Glutamatergic neuron (in vitro differentiated cells): ENCODE data around the gene PRMT7. TPM values are rescaled to one million over a fixed set of nuclear protein-coding genes. Genes with fewer than 3 reads are reported as not detected.

Experiments used
- DNase-seq: peaks from one replicate; pipeline ENCODE4 v3.0.0; 2022
- H3K27ac Mint-ChIP-seq: one replicate; pipeline ENCODE4 v1.8.0; 2020; ENCODE audit warnings: mild to moderate bottlenecking, mixed read lengths, inconsistent platforms; ENCODE audit not compliant: unreplicated experiment
- H3K27me3 Mint-ChIP-seq: one replicate; pipeline ENCODE4 v1.8.0; 2020; ENCODE audit warnings: mild to moderate bottlenecking, moderate library complexity, mixed read lengths, inconsistent platforms; ENCODE audit not compliant: unreplicated experiment
- H3K36me3 Mint-ChIP-seq: one replicate; pipeline ENCODE4 v1.8.0; 2020; ENCODE audit warnings: mild to moderate bottlenecking, mixed read lengths, inconsistent platforms; ENCODE audit not compliant: unreplicated experiment
- H3K4me1 Mint-ChIP-seq: one replicate; pipeline ENCODE4 v1.8.0; 2020; ENCODE audit warnings: mild to moderate bottlenecking, low read depth, mixed read lengths, inconsistent platforms; ENCODE audit not compliant: unreplicated experiment
- H3K4me3 Mint-ChIP-seq: one replicate; pipeline ENCODE4 v1.8.0; 2020; ENCODE audit warnings: mild to moderate bottlenecking, mixed read lengths, inconsistent platforms; ENCODE audit not compliant: unreplicated experiment
- H3K9me3 Mint-ChIP-seq: one replicate; pipeline ENCODE4 v1.8.0; 2020; ENCODE audit warnings: mild to moderate bottlenecking, moderate library complexity, mixed read lengths, inconsistent platforms; ENCODE audit not compliant: unreplicated experiment
- CTCF ChIP-seq: fragments of 200-600 bp; sonication (generic); IDR thresholded peaks from one replicate; pipeline ENCODE4 v1.5.0; 2021; ENCODE audit not compliant: partially characterized antibody, unreplicated experiment
- total RNA-seq: library from RNA; stranded (reverse); fragmentation: NEBNext Ultra II Directional; extraction: Animal tissue kit (Norgen Biotek cat#: 25700); gene quantifications from one replicate; pipeline ENCODE4 v1.2.1, GENCODE V29; 2021; ENCODE audit not compliant: unreplicated experiment

The PRMT7 gene
- total RNA-seq, 1 donor from 2014 or later, result 62.7 TPM

- DNase-seq, result no peak
- Mint-ChIP-seq H3K4me3 (no peak overlapping the region), H3K27me3 (peaks cover 7% of the 10 kb centered on the region), H3K36me3 (no peaks in the 10 kb centered on the region), H3K4me1 (peaks cover 12% of the 10 kb centered on the region), H3K27ac (no peak overlapping the region), H3K9me3 (peaks cover 2% of the 10 kb centered on the region)
- TF ChIP-seq CTCF, result no peak
Measured at GRCh38 chr16:68354816-68355215, 44.0 kb downstream of the PRMT7 start.

GRCh38 chr16:68355447-68356248, 44.8 kb downstream of the PRMT7 start:
- H3K36me3 Mint-ChIP-seq, result no peaks in the 10 kb centered on the region
- H3K4me1 Mint-ChIP-seq, result peaks cover 15% of the 10 kb centered on the region
- peaks cover 4% of the 10 kb centered on the region for H3K9me3 Mint-ChIP-seq
- TF ChIP-seq CTCF, result no peak
- no peak overlapping the region for H3K4me3 Mint-ChIP-seq
- H3K27ac Mint-ChIP-seq, result no peak overlapping the region
- peaks cover 11% of the 10 kb centered on the region for H3K27me3 Mint-ChIP-seq
- peak; percentile 51 for DNase-seq

- no peak overlapping the region for H3K4me3 Mint-ChIP-seq
- H3K4me1 Mint-ChIP-seq, result peaks cover 15% of the 10 kb centered on the region
- H3K36me3 Mint-ChIP-seq, result no peaks in the 10 kb centered on the region
- H3K9me3 Mint-ChIP-seq, result peaks cover 4% of the 10 kb centered on the region
- no peak overlapping the region for H3K27ac Mint-ChIP-seq
- DNase-seq, result no peak
- no peak for TF ChIP-seq CTCF
- H3K27me3 Mint-ChIP-seq, result peaks cover 11% of the 10 kb centered on the region
Measured at GRCh38 chr16:68356249-68356918, 45.6 kb downstream of the PRMT7 start.

GRCh38 chr16:68356919-68357286, 46.1 kb downstream of the PRMT7 start:
- H3K36me3 Mint-ChIP-seq, result no peaks in the 10 kb centered on the region
- TF ChIP-seq CTCF, result no peak
- H3K27ac Mint-ChIP-seq, result no peak overlapping the region
- H3K9me3 Mint-ChIP-seq, result peaks cover 4% of the 10 kb centered on the region
- DNase-seq, result no peak
- no peak overlapping the region for H3K4me3 Mint-ChIP-seq
- peaks cover 11% of the 10 kb centered on the region for H3K27me3 Mint-ChIP-seq
- peaks cover 12% of the 10 kb centered on the region for H3K4me1 Mint-ChIP-seq

GRCh38 chr16:68357521-68357922, 46.7 kb downstream of the PRMT7 start:
- Mint-ChIP-seq H3K27me3 (peaks cover 11% of the 10 kb centered on the region), H3K9me3 (peaks cover 4% of the 10 kb centered on the region), H3K36me3 (no peaks in the 10 kb centered on the region), H3K4me3 (no peak overlapping the region), H3K27ac (no peak overlapping the region), H3K4me1 (peaks cover 12% of the 10 kb centered on the region)
- no peak for DNase-seq
- TF ChIP-seq CTCF, result no peak
